ENCODE measurements around the gene DOK7.

Gene DOK7

GRCh38 chr4:3476936-3477749, 14.0 kb downstream of the DOK7 start:
- DNase-seq = no peak

- DNase-seq = no peak
These were observed 14.8 kb downstream of the DOK7 start for GRCh38 chr4:3477750-3478430.

DNA sequence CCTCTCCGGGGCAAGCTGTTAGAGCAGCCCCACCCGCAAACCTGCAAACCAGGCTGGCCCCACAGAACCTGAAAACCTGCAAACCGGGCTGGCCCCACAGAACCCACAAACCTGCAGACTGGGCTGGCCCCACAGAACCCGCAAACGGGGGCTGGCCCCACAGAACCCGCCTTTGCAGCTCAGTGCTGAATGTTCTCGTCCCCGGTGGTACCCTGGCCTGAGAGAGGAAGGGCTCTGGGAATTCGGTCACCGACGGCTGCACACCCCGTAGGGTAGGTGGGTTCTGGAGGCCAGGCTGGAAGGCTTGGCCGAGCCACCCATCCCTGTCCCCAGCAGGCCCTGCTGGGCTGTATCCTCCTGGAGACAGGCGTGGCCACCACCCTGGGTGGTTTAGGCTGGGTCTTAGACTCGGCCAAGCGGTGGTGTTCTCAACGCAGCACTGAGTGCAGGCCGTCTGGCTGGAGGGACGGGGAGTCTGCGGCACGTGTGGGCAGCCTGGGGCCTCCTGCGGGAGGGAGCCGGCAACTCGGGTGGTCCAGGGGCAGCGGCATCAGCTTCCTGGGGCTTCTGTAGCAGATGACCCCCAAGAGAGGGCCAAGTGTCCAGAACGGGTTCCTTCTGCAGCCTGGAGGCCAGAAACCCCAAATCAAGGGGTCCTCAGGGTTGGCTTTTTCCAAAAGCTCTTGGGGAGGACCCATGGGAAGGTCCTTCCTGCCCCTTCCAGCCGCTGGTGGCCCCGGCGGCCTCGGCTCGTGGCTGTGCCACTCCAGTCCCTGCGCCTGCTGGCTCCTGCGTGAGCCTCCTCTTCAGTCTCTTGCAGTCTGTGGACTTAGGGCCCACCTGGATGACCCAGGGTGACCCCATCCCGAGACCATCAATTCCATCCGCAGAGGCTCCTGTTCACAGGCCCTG, 15.6 kb downstream of the DOK7 start:
- no peak for DNase-seq

DNA sequence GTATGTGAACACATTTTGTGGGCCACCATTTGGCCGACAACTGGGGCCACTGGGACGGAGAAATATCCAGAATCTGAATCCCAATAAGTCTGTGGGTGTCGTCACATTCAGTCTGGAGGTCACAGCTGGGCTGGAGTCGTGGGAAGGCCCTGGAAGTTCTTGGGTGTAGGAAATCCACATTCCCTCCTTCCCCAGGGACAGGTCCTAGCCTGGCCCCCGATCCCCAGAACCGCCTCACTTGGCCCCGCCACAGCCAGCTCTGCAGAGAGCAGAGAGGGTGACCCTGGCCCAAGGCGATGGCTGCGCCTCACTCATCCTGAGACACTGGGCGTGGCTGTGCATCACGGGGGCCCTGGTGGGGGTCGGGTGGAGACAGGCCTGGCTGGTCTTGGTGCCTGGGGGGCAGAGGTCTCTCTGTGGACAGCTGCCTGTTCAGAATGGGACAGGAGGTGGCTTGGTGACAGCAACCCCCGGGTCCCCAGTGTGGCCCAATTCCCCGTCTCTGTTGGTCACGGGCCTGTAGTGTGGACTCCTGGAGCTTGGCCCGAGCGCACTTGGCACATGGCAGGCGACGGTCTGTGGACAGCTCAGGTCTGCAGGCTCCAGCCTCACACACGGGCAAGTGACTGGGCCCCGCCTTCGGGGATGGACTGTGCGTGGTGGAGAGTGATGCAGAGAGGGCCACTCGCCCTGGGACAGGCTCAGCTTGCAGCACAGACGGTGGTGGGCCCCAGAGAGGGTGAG, 16.4 kb downstream of the DOK7 start:
- no peak for DNase-seq

DNA sequence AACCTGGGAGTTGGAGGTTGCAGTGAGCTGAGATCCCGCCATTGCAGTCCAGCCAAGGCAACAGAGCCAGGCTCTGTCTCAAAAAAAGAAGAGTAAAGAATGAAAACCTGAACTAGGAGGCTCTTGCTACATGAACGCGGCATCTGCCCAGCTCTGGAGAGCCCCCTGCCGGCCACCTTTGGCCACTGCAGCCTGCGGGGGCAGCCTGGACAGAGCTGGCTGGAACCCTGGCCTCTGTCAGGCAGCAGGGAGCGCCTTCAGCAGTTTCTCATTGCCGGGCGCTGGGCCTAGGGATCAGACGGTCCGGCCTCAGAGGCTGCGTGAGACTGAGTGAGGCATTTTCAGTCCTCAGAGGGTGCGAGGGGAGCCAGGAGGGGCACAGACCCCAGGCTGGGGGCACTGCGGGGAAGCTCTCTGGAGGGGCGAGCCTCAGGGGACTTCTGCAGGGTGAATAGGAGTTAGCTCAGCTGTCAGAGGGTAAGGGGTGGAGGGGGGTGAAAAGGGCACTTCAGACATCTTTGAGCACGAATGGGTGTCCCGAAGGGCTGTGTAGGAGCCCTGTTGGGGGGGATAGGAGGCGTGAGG, 17.5 kb downstream of the DOK7 start:
- DNase-seq = peak; percentile 50

DNA sequence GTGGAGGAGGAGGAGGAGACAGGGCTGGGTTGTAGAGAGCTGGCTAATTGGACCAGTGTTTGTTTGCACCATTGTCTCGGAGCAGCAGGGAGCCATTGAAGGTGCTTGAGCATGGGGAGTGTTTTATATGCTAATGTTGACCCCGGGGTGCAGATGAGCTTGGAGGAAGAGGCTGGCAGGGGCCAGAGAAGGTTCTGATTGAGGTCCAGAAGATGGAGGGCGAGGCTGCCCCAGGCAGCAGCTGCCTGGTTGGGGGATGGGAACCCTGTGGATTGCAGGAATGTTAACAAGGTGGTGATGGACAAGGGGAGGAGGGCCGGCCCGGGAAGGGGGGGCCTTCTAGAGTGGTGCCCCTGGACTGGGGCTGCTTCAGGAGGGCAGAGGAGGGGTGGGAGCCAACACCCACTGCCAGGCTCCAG, 18.0 kb downstream of the DOK7 start:
- DNase-seq = no peak

DNA sequence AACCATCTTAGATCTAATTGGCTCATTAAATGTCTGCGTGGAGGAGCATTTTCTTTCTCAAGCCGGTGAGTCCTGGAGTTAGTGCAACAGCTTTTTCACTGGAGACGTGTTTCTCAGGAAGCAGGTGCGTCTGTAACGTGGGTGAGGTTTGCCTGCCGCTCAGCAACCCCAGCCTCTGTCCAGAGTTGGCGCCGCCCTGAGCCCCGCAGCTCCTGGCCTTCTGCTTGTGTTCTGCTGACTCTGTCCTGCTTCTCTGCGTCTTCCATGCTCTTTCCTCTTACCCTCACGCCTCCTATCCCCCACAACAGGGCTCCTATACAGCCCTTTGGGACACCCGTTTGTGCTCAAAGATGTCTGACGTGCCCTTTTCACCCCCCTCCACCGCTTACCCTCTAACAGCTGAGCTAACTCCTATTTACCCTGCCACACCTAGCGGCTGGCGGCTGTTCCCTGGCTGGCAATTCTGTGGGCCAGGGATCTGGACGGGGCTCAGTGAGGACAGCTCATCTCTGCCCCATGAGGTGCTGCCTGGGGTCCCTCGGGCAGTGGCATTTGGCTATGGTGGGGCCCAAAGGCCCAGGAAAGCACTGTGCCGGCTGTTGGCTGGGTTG, 18.8 kb downstream of the DOK7 start:
- no peak for DNase-seq

DNA sequence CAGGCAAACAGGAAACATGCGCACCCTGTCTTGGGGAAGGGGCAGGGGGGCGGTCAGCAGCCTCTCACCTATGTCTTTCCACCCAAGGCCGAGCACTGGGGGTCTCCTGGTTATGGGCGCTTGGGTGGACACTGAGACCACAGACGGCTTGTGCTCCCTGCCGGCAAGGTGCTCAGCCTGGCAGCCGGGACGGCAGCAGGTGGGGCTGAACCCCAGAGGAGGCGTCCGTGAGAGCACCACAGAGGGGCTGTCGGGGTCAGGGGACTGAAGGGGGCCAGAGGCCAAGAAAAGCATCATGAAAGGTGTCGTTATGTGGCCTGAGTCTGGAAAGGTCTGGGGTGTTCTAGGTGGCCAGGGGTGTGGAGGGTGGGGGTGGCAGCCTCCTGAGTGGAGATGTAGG, 19.6 kb downstream of the DOK7 start:
- no peak for DNase-seq

DNA sequence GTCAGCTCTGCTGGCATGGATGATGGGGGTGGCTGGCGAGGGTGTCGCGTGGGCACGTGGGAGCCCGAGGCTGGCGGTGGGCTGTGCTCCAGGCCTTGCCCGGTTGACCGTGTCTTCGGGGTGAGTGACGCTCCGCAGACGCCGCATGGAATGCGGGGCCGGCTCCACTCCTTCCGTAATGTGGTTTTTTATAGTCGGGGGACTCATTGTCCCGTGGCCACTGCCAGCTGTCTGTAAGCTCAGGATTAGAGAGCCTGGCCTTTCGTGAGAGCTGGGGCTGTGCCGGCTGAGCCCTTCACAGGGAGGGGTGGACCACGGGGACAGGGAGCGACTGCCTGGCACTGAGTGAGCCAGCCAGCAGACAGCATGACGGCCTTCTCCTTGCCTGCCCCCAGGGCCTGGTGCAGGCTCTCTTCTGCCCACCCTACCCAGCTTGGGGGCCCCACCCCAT, 20.4 kb downstream of the DOK7 start:
- no peak for DNase-seq

DNA sequence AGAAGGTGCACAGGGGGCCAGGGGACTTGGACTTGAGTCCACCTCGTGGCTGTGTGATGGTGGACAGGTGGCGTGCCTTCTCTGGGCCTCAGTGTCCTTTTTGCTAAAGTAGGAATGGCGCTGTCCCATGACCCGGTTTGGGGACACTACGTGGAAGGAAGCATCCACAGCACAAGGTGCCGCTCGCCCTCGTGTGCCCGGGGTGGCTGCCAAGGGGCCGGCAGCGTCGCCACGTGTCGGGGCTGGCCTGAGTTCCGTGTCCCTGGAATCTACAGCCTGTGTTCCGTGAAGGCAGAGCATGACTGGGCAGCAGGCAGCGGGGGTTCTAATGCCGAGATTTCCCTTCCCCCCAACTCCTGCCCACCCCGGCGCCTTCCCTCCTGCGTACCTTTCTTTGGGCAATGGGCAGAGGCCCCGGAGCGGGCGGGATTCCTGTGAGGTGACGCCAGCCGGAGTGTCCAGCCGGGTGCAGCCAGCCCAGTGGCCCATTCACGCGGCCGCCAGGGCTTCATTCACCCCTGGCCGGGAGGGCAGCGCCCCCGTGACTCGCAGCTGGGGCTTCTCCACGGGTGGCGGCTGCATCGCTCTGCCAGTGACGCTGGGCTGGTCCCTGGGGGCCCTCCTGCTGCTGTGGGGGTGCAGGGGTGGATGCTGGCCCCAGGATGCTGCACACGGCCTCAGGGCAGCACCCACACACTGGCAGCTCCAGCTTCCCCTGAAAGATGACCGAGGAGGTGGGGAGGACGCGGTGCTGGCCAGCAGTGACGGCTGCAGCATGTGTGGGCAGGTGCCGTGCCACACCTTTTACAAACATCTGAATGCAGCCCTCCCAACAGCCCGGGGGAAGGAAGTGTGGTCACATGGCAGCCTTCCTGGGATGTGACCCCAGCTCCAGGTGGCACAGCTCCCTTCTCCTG, 21.2 kb downstream of the DOK7 start:
- no peak for DNase-seq

GRCh38 chr4:3485011-3485791, 22.1 kb downstream of the DOK7 start:
- DNase-seq = no peak

DNA sequence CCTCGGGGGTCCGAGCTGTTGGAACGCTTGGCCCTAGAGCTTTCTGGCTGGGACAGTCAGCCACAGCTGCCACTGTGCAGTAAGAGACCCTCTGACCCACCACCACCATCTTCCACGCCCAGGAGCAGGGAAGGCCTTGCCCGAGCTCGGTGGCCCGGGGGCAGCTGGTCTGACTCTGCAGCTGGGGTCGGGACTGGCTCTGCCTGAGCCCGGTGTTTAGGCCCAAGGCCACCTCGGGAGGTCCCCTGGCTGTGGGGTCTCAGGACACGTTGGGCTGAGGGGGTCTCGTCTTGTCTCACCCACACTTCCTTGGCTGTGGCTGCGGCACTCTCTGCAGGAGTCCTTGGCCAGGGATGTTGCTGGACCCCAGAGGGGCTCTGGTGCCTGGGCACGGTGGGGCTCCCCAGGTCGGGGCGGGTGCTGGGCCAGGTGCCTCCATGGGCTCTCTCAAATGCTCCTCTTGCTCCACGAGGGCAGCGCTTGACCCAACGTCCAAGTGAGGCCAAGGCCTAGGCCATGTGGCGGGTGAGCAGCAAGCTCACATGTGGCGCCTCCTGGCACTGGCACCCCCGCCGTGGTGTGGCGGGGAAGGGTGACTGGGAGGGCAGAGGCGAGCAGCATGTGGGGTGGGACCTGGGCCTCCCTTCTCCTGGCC, 22.9 kb downstream of the DOK7 start:
- DNase-seq = no peak

- no peak for DNase-seq
These were observed 23.7 kb downstream of the DOK7 start for GRCh38 chr4:3486541-3487540.

DNA sequence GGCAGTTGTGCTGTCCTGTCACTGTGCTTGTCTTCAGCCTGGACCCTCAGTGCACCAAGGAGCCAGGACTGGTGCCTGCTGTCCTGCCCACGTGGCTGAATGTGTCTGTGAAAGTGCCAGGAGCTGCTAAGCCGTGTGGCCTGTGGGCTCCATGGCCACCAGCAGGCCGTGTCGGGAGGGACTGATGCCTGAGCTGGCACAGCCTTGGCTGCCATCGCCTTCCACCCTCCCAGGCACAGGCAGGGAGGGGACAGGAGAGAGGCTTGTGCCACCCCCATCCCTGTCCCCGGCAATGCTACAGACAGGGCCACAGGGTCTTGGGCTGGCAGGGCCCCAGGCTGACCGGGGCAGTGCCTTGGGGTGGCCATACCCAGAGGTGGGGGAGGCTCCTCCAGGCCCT, 24.8 kb downstream of the DOK7 start:
- DNase-seq = no peak

DNA sequence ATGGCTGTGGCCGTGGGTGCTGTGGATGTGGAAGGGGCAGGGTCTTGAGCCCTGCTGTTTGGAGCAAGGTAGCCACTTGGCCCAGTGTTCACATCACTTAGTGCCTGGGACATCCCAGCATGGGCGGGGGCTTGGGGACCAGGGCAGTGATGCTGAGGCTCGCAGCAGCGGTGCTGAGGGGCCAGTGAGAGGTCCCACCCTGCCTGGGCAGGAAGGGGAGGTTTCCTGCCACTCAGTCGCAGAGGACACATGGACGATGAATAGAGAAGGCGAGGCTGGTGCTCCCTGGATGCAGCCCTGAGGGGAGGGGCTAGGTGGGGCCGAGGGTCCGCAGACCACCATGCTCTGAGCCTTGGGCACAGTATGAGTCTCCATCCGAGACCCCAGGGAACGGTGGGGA, 25.7 kb downstream of the DOK7 start:
- DNase-seq = no peak

DNA sequence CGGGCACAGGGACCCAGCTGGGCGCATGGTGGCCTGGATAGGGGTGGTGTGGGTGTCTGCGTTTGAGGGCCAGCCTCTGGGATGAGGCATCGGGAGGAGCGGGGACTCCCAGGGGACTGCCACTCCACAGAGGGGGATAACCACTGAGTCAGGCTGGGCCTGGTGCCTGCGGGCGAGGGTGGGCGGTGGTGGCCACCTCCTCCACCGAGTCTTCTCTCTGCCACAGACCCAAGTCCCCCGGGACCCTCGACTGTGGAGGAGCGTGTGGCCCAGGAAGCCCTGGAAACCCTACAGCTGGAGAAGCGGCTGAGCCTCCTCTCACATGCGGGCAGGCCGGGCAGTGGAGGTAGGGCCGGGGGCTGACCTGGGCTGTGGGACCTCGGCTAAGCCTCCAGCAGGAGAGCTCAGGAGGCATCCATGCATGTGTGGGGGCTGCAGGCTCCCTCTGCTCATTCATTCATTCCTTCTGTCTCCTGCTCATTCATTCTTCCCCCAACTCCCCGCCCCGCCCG, 26.4 kb downstream of the DOK7 start:
- peak; percentile 4 for DNase-seq

DNA sequence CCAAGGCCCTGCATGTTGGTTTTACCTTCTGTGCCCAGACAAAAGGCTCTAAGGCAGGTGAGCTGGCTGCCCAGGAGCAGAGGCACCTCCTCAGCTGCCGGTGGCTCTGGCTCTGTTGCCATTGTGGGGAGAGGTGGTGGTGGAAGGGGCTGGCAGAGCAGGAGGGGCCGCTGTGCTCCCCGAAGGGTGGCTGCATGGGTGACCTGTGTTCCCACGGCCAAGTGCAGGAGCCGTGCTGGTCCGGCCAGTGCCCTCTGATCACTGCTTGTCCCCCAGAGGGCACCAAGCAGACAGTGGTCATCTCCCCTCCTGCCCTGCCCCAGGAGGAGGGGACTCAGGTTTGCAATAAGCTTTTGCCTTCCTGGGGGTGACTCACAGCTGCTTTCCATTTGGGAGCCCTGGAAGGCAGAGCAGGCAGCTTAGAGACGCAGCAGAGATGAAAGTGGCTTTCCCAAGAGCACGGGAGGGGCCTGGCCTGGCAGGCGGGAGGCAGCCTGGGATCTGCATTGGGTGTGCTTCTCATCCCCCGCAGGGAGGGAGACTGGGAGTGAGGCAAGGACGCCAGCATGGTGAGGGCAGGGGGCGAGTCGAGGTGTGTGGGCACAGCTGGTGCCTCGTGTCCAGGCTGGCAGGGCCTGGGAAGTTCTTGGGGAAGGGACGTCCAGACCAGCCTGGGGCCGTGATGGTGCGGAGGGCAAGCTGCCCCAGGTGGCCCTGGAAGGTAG, 28.7 kb downstream of the DOK7 start:
- no peak for DNase-seq
